Astrocyte of the cerebellum (primary cell): Measurements from ENCODE around the gene TUBB3.
"Not testable (repeated sequence)": the region's sequence is repeated elsewhere in the genome, so short reads cannot be mapped to it uniquely, and the experiment has no call there.

Experiments
- DNase-seq: peaks from one replicate; pipeline ENCODE4 v3.0.0-alpha.2; 2011; ENCODE audit warnings: low read depth
- H3K4me3 ChIP-seq: 2 replicates; pipeline ENCODE4 v1.5.1; 2011; ENCODE audit warnings: mild to moderate bottlenecking, low read depth, low read length, moderate library complexity
- in situ Hi-C: cut with HindIII; loops from 2 replicates; pipeline ENCODE4 v1.10.0; 2017; ENCODE audit warnings: low sequenced_read_pairs
- TF ChIP-seq, protein P1 (sequence below): IDR thresholded peaks from 2 replicates; pipeline ENCODE4 v1.5.1; 2012; ENCODE audit warnings: low read length, low read depth, moderate library complexity, mild to moderate bottlenecking; ENCODE audit errors: missing control alignments

Gene TUBB3

DNA sequence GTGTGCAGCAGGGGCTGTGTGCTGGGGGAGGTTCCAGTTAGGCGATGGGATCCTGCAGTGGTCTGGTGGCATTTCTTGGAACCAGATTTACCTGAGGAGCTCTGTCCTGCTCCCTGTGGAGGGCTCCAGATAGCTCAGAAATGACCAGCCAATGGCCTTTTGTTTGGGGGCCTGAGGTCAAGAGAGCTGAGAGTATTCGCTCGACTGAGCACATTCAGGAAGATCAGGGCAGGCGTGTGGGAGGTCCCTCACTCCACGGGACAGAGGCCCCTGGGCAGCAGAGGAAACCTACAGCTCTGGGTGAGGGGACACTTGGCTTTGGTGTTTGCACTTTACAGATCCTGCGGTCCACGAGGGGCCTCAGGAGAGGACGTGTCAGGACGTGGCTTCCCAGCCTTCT is 43.6 kb downstream of the TUBB3 start:
- in situ Hi-C loops, result no loop called here

DNA sequence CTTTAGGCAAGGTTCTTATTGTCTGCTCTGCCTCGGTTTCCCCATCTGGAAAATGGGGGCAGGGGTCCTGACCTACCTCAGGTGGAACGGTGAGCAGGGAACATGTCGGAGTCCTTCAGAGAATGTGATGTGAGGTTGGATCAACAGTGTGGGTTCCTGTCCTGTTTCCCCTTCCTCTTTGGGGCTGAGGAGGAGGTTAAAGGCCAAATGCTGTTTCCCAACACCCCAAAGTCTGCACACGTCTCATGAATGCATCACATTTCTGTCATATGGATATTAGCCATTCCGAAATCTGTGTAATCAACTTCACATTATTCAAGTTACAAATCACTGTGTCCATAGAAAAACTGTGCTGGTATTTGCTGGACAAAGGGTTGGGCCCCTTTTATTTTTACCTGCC is 44.3 kb downstream of the TUBB3 start:
- in situ Hi-C loops, H3K4me3 ChIP-seq, DNase-seq: not testable (repeated sequence)

More for the DNA sequence above, 43.6 kb downstream of the TUBB3 start:
- DNase-seq, result no peak
- no peak overlapping the region for H3K4me3 ChIP-seq
- TF ChIP-seq, protein P1, sequence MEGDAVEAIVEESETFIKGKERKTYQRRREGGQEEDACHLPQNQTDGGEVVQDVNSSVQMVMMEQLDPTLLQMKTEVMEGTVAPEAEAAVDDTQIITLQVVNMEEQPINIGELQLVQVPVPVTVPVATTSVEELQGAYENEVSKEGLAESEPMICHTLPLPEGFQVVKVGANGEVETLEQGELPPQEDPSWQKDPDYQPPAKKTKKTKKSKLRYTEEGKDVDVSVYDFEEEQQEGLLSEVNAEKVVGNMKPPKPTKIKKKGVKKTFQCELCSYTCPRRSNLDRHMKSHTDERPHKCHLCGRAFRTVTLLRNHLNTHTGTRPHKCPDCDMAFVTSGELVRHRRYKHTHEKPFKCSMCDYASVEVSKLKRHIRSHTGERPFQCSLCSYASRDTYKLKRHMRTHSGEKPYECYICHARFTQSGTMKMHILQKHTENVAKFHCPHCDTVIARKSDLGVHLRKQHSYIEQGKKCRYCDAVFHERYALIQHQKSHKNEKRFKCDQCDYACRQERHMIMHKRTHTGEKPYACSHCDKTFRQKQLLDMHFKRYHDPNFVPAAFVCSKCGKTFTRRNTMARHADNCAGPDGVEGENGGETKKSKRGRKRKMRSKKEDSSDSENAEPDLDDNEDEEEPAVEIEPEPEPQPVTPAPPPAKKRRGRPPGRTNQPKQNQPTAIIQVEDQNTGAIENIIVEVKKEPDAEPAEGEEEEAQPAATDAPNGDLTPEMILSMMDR, result no peak

DNA sequence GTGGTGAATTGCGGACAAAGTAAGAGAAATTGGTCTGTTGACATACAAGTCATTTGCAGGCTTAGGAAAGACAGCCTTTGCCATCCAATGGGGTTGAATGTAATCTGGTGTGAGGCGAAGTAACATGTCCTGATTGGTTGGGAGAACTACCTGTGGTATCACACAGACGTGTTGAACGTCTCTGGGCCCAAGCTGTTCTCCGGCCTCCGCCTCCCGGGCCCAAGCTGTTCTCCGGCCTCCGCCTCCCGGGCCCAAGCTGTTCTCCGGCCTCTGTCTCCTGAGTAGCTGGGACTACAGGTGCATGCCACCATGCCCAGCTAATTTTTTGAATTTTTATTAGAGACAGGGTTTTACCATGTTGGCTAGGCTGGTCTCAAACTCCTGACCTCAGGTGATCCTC is 44.9 kb downstream of the TUBB3 start:
- DNase-seq, H3K4me3 ChIP-seq, in situ Hi-C loops: not testable (repeated sequence)

DNA sequence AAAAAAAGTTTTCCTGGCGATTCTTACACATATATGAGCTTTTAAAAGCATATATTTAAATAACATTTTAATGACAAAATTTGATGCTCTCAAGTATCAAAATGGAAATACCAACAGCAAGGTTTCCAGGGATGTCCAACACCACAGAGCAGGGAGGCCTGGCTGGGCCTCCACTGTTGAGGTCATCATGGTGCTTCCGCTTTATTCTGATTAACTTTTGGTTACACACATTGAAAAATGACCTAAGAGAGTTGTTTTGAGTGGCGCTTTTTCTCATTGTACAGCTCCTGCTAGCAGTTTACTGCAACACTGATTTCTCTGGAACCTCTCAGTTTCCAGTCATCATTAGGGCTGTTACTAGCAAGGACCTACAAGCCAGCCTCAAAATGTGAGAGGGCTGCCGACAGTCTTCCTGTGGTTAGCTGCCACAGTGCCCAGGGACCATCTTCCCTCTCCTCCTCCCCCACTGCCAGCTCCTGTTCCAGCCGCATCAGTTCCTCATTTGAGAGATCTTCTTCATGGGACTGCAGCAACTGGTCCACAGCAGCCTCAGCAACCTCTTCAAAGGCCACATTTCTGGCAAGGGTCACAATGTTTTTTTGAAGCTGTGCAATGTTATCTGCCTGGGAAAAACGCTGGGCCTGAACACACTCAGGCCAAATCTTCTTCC is 46.7 kb downstream of the TUBB3 start:
- in situ Hi-C loops, result no loop called here
- DNase-seq, result no peak
- TF ChIP-seq, protein P1, result no peak
- H3K4me3 ChIP-seq, result no peak overlapping the region

DNA sequence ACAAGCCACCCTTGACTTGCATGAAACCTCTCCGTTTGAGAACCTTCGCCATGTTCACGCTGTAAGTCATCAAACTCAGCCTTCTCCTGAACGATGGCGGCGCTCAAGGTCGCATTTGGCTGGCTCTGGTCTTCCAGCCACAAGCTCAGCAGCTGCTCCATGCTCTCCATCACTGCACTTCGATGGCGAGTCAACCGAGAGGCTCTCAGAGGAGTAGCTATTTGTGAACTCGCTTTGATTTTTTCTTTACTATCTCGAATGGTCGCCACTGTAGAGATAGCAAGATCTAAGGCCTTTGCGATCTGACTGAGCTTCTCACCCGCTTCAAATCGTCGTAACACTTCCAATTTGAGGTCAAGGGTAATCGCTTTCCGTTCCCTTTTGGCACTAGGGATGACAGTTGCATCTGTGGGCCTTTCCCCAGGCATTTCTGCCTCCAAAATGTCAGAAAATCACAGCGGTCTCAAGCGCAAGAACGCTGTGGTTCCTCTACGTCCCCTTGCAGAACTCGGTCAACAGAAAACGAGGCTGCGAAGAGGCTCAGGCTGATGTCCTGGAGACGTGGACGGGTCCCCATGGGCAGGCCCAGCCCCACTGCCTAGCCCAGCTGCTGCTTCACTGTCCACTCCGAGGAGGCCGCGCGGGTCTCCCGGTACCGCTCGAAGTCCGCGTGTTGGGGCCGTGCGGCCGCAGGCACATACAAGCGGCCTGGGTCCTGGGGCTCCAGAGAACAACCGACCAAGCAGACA is 48.5 kb downstream of the TUBB3 start:
- in situ Hi-C loops, result no loop called here
- no peak for DNase-seq
- TF ChIP-seq, protein P1, result no peak
- H3K4me3 ChIP-seq, result peak overlapping the region; percentile 95

DNA sequence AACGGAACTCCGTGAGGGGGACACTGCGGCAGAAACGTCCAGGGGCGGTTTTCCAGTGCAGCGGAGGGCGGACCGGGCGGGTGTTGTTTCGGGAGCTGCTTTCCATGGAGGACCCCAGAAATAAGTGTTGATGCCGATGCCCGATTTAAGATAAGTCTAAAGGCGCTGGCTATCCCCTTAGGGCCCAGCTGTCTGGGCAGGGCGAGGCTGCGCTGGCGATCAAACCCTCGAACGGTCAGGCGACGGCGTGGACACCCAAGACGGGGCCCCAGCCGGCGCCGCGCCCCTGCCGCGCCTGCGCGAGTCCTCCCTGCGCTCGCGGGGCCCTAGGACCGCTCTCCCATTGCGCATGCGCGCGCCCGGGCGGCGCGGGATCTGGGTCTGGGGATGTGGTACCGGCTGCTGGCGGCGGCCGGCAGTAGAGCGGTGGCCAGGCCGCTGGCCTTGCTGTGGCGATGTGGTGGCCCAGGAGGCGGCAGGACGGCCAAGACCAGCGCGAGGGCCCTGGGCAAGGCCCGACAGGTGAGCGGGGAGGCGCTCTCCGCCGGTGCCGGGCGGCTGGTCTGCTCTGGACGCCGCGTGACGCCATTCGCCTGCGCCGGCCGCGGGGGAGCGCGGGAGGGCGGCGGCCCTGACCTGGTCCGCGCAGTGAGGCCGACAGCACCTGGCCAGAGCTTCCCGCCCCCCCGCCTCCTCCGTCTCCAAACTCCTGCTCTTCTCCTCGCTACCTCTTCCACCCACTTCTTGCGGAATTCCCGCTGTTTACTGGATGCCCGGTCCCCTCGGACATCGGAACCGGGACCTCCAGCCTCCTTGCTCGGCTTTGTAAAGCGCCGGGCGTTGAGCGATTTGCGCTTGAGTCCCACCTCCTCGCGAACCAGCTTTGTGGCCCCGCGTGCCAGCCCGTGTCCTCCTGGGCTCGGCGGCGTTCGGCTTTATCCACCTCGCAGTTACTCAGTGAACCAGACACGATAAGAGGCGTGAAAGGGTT is 49.4 kb downstream of the TUBB3 start:
- in situ Hi-C loops, result no loop called here
- TF ChIP-seq, protein P1, result no peak

DNA sequence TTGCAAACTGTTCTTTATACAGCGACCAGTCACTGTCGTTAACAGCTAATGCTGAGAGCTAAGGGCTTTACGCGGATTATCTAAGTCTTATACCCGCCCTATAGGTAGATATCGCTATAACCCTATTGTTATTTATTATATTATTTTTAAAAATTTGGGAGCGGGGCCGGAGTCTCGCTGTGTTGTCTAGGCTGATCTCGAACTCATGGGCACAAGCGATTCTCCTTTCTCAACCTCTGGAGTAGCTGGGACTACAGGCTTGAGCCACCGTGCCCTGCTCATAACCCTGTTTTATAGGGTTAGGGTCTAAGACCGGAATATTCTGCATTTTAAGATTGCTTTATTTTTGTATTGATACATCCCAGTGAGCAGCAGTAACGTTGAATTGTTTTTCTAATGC is 50.1 kb downstream of the TUBB3 start:
- in situ Hi-C loops, result no loop called here
- H3K4me3 ChIP-seq, result peak overlapping the region; percentile 95
- no peak for DNase-seq
- TF ChIP-seq, protein P1, result no peak

More for the DNA sequence above, 49.4 kb downstream of the TUBB3 start:
- H3K4me3 ChIP-seq, result peak overlapping the region; percentile 95
- peak; percentile 70 for DNase-seq
